B cell (primary cell): ENCODE measurements around the gene SLC39A11. TPM values are rescaled to one million over a fixed set of nuclear protein-coding genes. Genes with fewer than 3 reads are reported as not detected.

Experiments used
- ATAC-seq: fragments of 200-7000 bp; cut with Tn5 transposase; one replicate; pipeline ENCODE4 v1.10.0; 2021; ENCODE audit warnings: low read depth, mild to moderate bottlenecking, moderate number of reproducible peaks, moderate library complexity
- CTCF ChIA-PET: fragments of 350-600 bp; sonication (Branson Sonifier 250); formaldehyde crosslinking; loops from one replicate; lab custom pipeline; 2021; ENCODE audit warnings: antibody characterized with exemption, inconsistent platforms; lab: Charles Lee
- POLR2A ChIA-PET: fragments of 350-600 bp; sonication (Branson Sonifier 250); formaldehyde crosslinking; loops from one replicate; lab custom pipeline; 2021; ENCODE audit warnings: antibody characterized with exemption; lab: Charles Lee
- DNase-seq: peaks from one replicate; pipeline ENCODE4 v3.0.0; 2013
- H2AFZ ChIP-seq: 2 replicates; pipeline ENCODE4 v1.6.1; 2012; ENCODE audit warnings: mild to moderate bottlenecking, low read depth, low read length; ENCODE audit not compliant: insufficient read depth, poor library complexity, severe bottlenecking
- H3K27ac ChIP-seq, 2 donors: 1 replicate in 1 of 2; 2 replicates in 1 of 2; pipeline ENCODE4 v1.5.1; 2012 to 2013; ENCODE audit warnings: low read length in 2 of 2, mild to moderate bottlenecking in 2 of 2, moderate library complexity in 1 of 2
- H3K27me3 ChIP-seq, 4 experiments: fragments of 200-600 bp in 1 of 4; sonication (generic) in 1 of 4; replicated peaks in 1 of 4; 1 replicate in 2 of 4; 2 replicates in 2 of 4; pipeline versions ENCODE4 v1.6.1 to v1.7.0; 2013 to 2016; ENCODE audit warnings: low read length in 3 of 4, mild to moderate bottlenecking in 2 of 4, mixed read lengths in 1 of 4, moderate library complexity in 1 of 4; ENCODE audit not compliant: insufficient read depth in 4 of 4, control insufficient read depth in 3 of 4; ENCODE audit errors: control extremely low read depth in 1 of 4
- H3K36me3 ChIP-seq, 2 experiments: replicated peaks in 1 of 2; 1 replicate in 1 of 2; 2 replicates in 1 of 2; pipeline versions ENCODE4 v1.6.1 to v1.7.1; 2013; ENCODE audit warnings: low read length in 1 of 2; ENCODE audit not compliant: insufficient read depth in 2 of 2, control insufficient read depth in 1 of 2; ENCODE audit errors: control extremely low read depth in 1 of 2, extremely low read depth in 1 of 2
- H3K4me1 ChIP-seq, 2 donors: fragments of 200-600 bp in 1 of 2; sonication (generic) in 1 of 2; 1 replicate in 1 of 2; 2 replicates in 1 of 2; pipeline versions ENCODE4 v1.5.1 to v1.6.1; 2013 to 2017; ENCODE audit warnings: low read length in 2 of 2; ENCODE audit not compliant: control insufficient read depth in 2 of 2, insufficient read depth in 2 of 2
- H3K4me2 ChIP-seq: replicated peaks from 2 replicates; pipeline ENCODE3; 2012; ENCODE audit warnings: mild to moderate bottlenecking, low read depth, low read length; ENCODE audit not compliant: poor library complexity, severe bottlenecking
- H3K4me3 ChIP-seq, 5 experiments: fragments of 200-600 bp in 1 of 5; sonication (generic) in 1 of 5; 1 replicate in 3 of 5; 2 replicates in 2 of 5; pipeline versions ENCODE4 v1.5.1 to v1.7.0; 2011 to 2016; ENCODE audit warnings: low read length in 4 of 5, mild to moderate bottlenecking in 4 of 5, low read depth in 2 of 5, control low read depth in 1 of 5, moderate library complexity in 1 of 5; ENCODE audit not compliant: insufficient read depth in 1 of 5; ENCODE audit errors: control extremely low read depth in 1 of 5, extremely low read depth in 1 of 5
- H3K79me2 ChIP-seq: fragments of 200-600 bp; sonication (generic); one replicate; pipeline ENCODE4 v1.6.0; 2016; ENCODE audit warnings: low read length; ENCODE audit not compliant: control insufficient read depth, insufficient read depth
- H3K9ac ChIP-seq: fragments of 200-600 bp; sonication (generic); 2 replicates; pipeline ENCODE4 v1.6.1; 2017; ENCODE audit warnings: mild to moderate bottlenecking, low read length, moderate library complexity
- H3K9me3 ChIP-seq, 3 donors: one replicate each; pipeline versions ENCODE4 v1.6.1 to v1.7.1; 2013; ENCODE audit warnings: low read length in 2 of 3; ENCODE audit not compliant: control insufficient read depth in 2 of 3, insufficient read depth in 1 of 3; ENCODE audit errors: control extremely low read depth in 1 of 3
- H4K20me1 ChIP-seq: 2 replicates; pipeline ENCODE4 v1.6.0; 2012; ENCODE audit warnings: mild to moderate bottlenecking, low read length; ENCODE audit not compliant: insufficient read depth, control insufficient read depth, poor library complexity, severe bottlenecking
- H3K27ac Mint-ChIP-seq: one replicate; pipeline ENCODE4 v1.8.0; 2021; ENCODE audit warnings: mixed read lengths
- H3K27me3 Mint-ChIP-seq: one replicate; pipeline ENCODE4 v1.8.0; 2021; ENCODE audit warnings: mixed read lengths
- H3K4me1 Mint-ChIP-seq: one replicate; pipeline ENCODE4 v1.8.0; 2021; ENCODE audit warnings: mixed read lengths
- H3K4me3 Mint-ChIP-seq: one replicate; pipeline ENCODE4 v1.8.0; 2021; ENCODE audit warnings: mixed read lengths
- H3K9me3 Mint-ChIP-seq: one replicate; pipeline ENCODE4 v1.8.0; 2022; ENCODE audit warnings: mixed read lengths; ENCODE audit not compliant: insufficient read depth
- EZH2 ChIP-seq: IDR thresholded peaks from 2 replicates; pipeline ENCODE4 v1.6.1; 2012; ENCODE audit warnings: borderline replicate concordance, low read depth, mild to moderate bottlenecking, moderate library complexity, low read length; ENCODE audit not compliant: insufficient read depth, poor library complexity, severe bottlenecking
- WGBS: methylation state at CpG from one replicate; pipeline ENCODE4 v1.1.5; 2013; ENCODE audit warnings: missing lambda C conversion rate; ENCODE audit not compliant: insufficient coverage; 5-methylcytosine and 5-hydroxymethylcytosine counted together
- intact Hi-C: fragments of 100-400 bp; cut with micrococcal nuclease; formaldehyde crosslinking; loops from one replicate; pipeline ENCODE4 v1.10.0; 2022
- polyA plus RNA-seq: library from polyadenylated mRNA; depleted of rRNA; stranded (reverse); fragments of >200 nt; gene quantifications from 2 replicates; pipeline ENCODE4 v1.2.3, GENCODE V29; 2012
- total RNA-seq, 2 donors: library from RNA; stranded (reverse); fragments of 120-200 nt in 1 of 2; gene quantifications; 1 replicate in 1 of 2; 2 replicates in 1 of 2; pipeline versions ENCODE4 v1.2.3 to v1.2.4, GENCODE V29; 2013 to 2022
- TF ChIP-seq, protein P1 (sequence below): fragments of 200-600 bp; IDR thresholded peaks from one replicate; pipeline ENCODE4 v1.8.0; 2022; ENCODE audit warnings: antibody characterized with exemption, mild to moderate bottlenecking

SLC39A11 gene
- total and polyA plus RNA-seq, 2 donors (not counting 1 experiment from before 2014, with no cell fraction given), result 6.9 to 39.6 TPM

DNA sequence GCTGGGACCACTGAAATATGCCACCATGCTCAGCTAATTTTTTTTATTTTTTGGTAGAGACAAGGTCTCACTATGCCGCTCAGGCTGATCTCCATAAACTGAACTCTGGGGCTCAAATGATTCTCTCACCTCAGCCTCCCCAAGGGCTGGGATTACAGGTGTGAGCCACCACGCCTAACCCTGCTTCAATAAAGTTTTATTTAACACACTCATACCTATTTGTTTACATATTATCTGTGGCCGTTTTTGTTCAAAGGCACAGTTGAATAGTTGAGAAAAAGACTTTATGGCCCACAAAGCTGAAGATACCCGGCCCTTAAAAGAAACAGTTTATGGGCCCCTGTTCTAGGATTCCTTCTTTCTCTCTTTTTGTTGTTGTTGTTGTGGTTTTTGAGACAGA, 419.8 kb downstream of the SLC39A11 start:
- H3K4me1 ChIP-seq, result peaks cover 0 to 3% of the 10 kb centered on the region in 2 donors
- H3K4me3 Mint-ChIP-seq, result no peak overlapping the region
- no peaks in the 10 kb centered on the region for H3K27me3 Mint-ChIP-seq
- CTCF ChIA-PET, result no interaction called here
- H3K27ac Mint-ChIP-seq, result no peak overlapping the region
- no peaks in the 10 kb centered on the region for H3K79me2 ChIP-seq
- no peak overlapping the region for H3K4me2 ChIP-seq
- H3K27me3 ChIP-seq, result no peaks in the 10 kb centered on the region
- H3K9ac ChIP-seq, result no peak overlapping the region
- 100% methylated on average over 1 of the region's 4 CpGs for WGBS
- H3K4me3 ChIP-seq, result no peak overlapping the region
- H3K9me3 ChIP-seq, result peaks cover 0 to 9% (median 3%) of the 10 kb centered on the region in 3 donors
- intact Hi-C loops, result no loop called here
- POLR2A ChIA-PET, result no interaction called here
- no peak overlapping the region for H2AFZ ChIP-seq
- peaks cover 6% of the 10 kb centered on the region for H3K9me3 Mint-ChIP-seq
- H3K27ac ChIP-seq, result no peak overlapping the region
- peaks cover 5% of the 10 kb centered on the region for H3K4me1 Mint-ChIP-seq
- H3K36me3 ChIP-seq, result no peaks in the 10 kb centered on the region
- no peak for TF ChIP-seq EZH2
- TF ChIP-seq, protein P1, sequence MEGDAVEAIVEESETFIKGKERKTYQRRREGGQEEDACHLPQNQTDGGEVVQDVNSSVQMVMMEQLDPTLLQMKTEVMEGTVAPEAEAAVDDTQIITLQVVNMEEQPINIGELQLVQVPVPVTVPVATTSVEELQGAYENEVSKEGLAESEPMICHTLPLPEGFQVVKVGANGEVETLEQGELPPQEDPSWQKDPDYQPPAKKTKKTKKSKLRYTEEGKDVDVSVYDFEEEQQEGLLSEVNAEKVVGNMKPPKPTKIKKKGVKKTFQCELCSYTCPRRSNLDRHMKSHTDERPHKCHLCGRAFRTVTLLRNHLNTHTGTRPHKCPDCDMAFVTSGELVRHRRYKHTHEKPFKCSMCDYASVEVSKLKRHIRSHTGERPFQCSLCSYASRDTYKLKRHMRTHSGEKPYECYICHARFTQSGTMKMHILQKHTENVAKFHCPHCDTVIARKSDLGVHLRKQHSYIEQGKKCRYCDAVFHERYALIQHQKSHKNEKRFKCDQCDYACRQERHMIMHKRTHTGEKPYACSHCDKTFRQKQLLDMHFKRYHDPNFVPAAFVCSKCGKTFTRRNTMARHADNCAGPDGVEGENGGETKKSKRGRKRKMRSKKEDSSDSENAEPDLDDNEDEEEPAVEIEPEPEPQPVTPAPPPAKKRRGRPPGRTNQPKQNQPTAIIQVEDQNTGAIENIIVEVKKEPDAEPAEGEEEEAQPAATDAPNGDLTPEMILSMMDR, result no peak
- H4K20me1 ChIP-seq, result no peaks in the 10 kb centered on the region
- DNase-seq, result no peak
- no peak for ATAC-seq

DNA sequence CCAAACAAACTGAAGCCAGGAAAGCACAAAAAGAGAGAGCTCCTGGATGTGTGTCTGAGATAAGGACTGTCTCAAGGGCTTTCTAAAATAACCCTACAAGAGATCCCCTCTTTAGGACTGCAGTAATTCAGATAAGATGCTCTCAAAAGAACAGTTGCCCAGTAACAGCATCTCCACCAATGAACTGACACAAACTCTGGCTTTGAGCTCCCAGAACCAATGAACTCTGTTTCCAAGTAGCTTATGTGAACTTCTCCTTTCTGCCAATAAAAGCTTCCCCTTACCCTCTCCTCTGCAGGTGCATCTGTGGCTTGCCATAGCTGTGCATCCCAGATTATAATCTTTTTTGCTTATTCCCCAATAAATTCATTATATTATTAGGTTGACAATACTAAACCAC, 421.5 kb downstream of the SLC39A11 start:
- peaks cover 6% of the 10 kb centered on the region for H3K9me3 Mint-ChIP-seq
- POLR2A ChIA-PET, result no interaction called here
- H3K4me3 Mint-ChIP-seq, result no peak overlapping the region
- CTCF ChIA-PET, result no interaction called here
- TF ChIP-seq, protein P1, result no peak
- no peak for TF ChIP-seq EZH2
- intact Hi-C loops, result no loop called here
- Histone ChIP-seq H3K27me3 (no peaks in the 10 kb centered on the region), H2AFZ (no peak overlapping the region), H4K20me1 (no peaks in the 10 kb centered on the region), H3K4me2 (no peak overlapping the region), H3K79me2 (no peaks in the 10 kb centered on the region), H3K36me3 (no peaks in the 10 kb centered on the region), H3K4me3 (no peak overlapping the region), H3K27ac (no peak overlapping the region), H3K9ac (no peak overlapping the region), H3K4me1 (peaks cover 0 to 3% of the 10 kb centered on the region in 2 donors), H3K9me3 (peaks cover 0 to 5% (median 3%) of the 10 kb centered on the region in 3 donors)
- no peak overlapping the region for H3K27ac Mint-ChIP-seq
- peaks cover 5% of the 10 kb centered on the region for H3K4me1 Mint-ChIP-seq
- DNase-seq (no peak), ATAC-seq (no peak)
- no peaks in the 10 kb centered on the region for H3K27me3 Mint-ChIP-seq
